Right lung (tissue), 10 donors: ENCODE results near the gene ZNF670. TPM values are rescaled to one million over a fixed set of nuclear protein-coding genes. Genes with fewer than 3 reads are reported as not detected.
A peak's percentile ranks its signal among the peaks of the same experiment; 100 is the strongest.
"Not testable (repeated sequence)": the region's sequence is repeated elsewhere in the genome, so short reads cannot be mapped to it uniquely, and the experiment has no call there.

Source experiments
- DNase-seq, 2 donors: peaks; one replicate each; pipeline ENCODE4 v3.0.0-alpha.2; 2013
- long read RNA-seq, 8 donors: transcript quantifications; one replicate each; lab custom pipeline, GENCODE V29; 2026
- polyA plus RNA-seq, 5 donors: library from polyadenylated mRNA; unstranded; fragments of 120-200 nt; gene quantifications; one replicate each; pipeline versions ENCODE4 v1.2.1 to v1.2.3, GENCODE V29; 2013; ENCODE audit warnings: inconsistent platforms in 1 of 5, low replicate concordance in 1 of 5; ENCODE audit not compliant: insufficient read length in 5 of 5, insufficient read depth in 1 of 5

Gene ZNF670
- 1 to 10 TPM; 4.8 to 8.4 (median 5.5) TPM for polyA plus RNA-seq
- long read RNA-seq, donor 1, partial matches to known transcripts: 0 of 2 reads
- long read RNA-seq, donor 1, other reads (novel, unspliced or antisense): 0 of 2 reads
- long read RNA-seq, donor 2, partial matches to known transcripts: 0 of 2 reads
- long read RNA-seq, donor 2, other reads (novel, unspliced or antisense): 0 of 2 reads
- long read RNA-seq, donor 3, partial matches to known transcripts: 0 of 2 reads
- long read RNA-seq, donor 3, other reads (novel, unspliced or antisense): 0 of 2 reads
- long read RNA-seq, donor 4, partial matches to known transcripts: 0 of 1 reads
- long read RNA-seq, donor 4, other reads (novel, unspliced or antisense): 0 of 1 reads
- long read RNA-seq, donor 5, partial matches to known transcripts: 0 of 2 reads
- long read RNA-seq, donor 5, other reads (novel, unspliced or antisense): 0 of 2 reads
- long read RNA-seq, donor 6, partial matches to known transcripts: 0 of 1 reads
- long read RNA-seq, donor 6, other reads (novel, unspliced or antisense): 0 of 1 reads
- long read RNA-seq, donor 7, partial matches to known transcripts: 0 of 4 reads
- long read RNA-seq, donor 7, other reads (novel, unspliced or antisense): 0 of 4 reads
- long read RNA-seq, donor 8: 0 reads

GRCh38 chr1:247078258-247079140 is at the start of gene ZNF670:
ZNF670 (minus strand) TSS chr1:247078811; CDS start chr1:247078596, 215 bp downstream.
- peak; percentile 89 to 92 for DNase-seq

- not testable (repeated sequence) for DNase-seq
Measured at GRCh38 chr1:247127519-247128282, 49.1 kb upstream of the ZNF670 start.

- DNase-seq: not testable (repeated sequence)
Measured at GRCh38 chr1:247126601-247127000, 48.0 kb upstream of the ZNF670 start.

- not testable (repeated sequence) for DNase-seq
Measured at GRCh38 chr1:247126166-247126565, 47.6 kb upstream of the ZNF670 start.

- DNase-seq: no peak
Measured at GRCh38 chr1:247121382-247121781, 42.8 kb upstream of the ZNF670 start.

GRCh38 chr1:247120408-247120668 is 41.7 kb upstream of the ZNF670 start:
- DNase-seq: not testable (repeated sequence)

- no peak for DNase-seq
Measured at GRCh38 chr1:247119600-247120407, 41.2 kb upstream of the ZNF670 start.

- no peak for DNase-seq
Measured at GRCh38 chr1:247118946-247119446, 40.4 kb upstream of the ZNF670 start.

- no peak for DNase-seq
Measured at GRCh38 chr1:247115545-247115944, 36.9 kb upstream of the ZNF670 start.

GRCh38 chr1:247115141-247115510 is 36.5 kb upstream of the ZNF670 start:
- DNase-seq: no peak

GRCh38 chr1:247114351-247115140 is 35.9 kb upstream of the ZNF670 start:
- DNase-seq: no peak

GRCh38 chr1:247113733-247114271 is 35.2 kb upstream of the ZNF670 start:
- DNase-seq: no peak

- DNase-seq: no peak
Measured at GRCh38 chr1:247113094-247113497, 34.5 kb upstream of the ZNF670 start.

- DNase-seq: peak in 1 of 2 donors; percentile 3
Measured at GRCh38 chr1:247112479-247112781, 33.8 kb upstream of the ZNF670 start.

GRCh38 chr1:247111700-247112478 is 33.3 kb upstream of the ZNF670 start:
- peak; percentile 60 to 64 for DNase-seq

GRCh38 chr1:247111259-247111699 is 32.7 kb upstream of the ZNF670 start:
- DNase-seq: no peak

GRCh38 chr1:247110627-247111258 is 32.1 kb upstream of the ZNF670 start:
- no peak for DNase-seq

- no peak for DNase-seq
Measured at GRCh38 chr1:247107694-247108093, 29.1 kb upstream of the ZNF670 start.
